GM18909 (cell line): Measurements from ENCODE around the gene CDK14.
A peak's percentile ranks its signal among the peaks of the same experiment; 100 is the strongest.
"Not testable (repeated sequence)": the region's sequence is repeated elsewhere in the genome, so short reads cannot be mapped to it uniquely, and the experiment has no call there.

Experiments
- ATAC-seq: cut with Tn5 transposase; IDR thresholded peaks from one replicate; pipeline ENCODE4 v1.9.1; 2021; ENCODE audit warnings: mild to moderate bottlenecking; ENCODE audit not compliant: unreplicated experiment, poor library complexity

Gene CDK14

GRCh38 chr7:90713628-90714027, 117.5 kb downstream of the CDK14 start:
- no peak for ATAC-seq

DNA sequence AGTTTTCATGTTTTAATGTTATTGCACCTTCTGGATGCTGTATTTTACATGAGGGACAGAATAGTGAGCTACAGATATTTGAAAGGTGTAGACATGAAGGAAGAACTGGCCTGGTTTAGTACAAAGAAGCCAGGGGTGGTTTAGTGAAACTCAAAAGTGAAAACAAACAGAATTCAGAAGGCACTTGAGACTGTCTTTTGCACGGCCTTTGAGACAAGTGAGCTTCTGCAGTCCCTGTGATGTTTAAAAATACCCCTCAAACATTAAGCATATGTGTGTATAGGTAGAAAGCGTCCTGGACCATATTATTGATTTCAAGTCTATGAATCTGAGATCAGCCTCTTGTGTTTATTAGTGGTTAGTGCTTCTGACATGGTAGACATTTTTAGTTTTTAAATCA, 118.9 kb downstream of the CDK14 start:
- peak; percentile 46 for ATAC-seq

DNA sequence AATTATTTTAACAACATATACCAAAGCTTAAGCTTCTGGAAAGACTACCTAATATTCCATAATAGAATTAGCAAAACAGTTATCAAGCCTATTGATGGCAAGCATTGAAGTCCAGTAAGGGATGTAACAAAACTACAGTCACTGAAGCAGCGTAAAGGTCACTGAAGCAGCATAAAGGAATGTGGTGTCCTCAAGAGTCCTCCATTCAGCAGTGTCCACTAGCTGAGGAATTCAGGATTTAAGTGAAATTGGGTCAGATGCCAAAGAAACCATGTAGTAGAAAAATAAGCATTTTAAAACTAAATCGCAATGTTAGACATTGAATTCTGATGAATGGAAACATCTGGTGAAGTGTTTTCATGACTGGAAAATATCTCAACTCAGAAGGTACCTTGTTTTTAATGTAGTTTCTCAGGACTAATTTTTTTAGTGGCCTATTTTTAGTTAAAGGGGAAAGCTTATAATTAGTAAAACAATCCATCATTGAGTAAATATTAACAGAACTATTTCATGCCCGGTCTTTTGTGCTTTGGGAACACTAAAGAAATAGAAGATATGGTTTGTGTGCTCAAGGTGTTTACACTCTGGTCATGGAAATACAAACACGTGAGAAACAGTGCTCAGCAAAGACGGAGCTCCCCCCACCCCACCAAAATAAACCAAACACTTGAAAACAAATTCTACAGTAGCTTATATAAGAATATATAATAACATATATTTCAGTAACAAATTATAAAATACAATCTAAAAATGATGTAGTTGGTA, 121.4 kb downstream of the CDK14 start:
- ATAC-seq: no peak

GRCh38 chr7:90719155-90719554, 123.0 kb downstream of the CDK14 start:
- ATAC-seq: no peak

- ATAC-seq: no peak
Observed at GRCh38 chr7:90720984-90721760, 125.1 kb downstream of the CDK14 start.

- ATAC-seq: no peak
Observed at GRCh38 chr7:90721869-90722431, 125.8 kb downstream of the CDK14 start.

DNA sequence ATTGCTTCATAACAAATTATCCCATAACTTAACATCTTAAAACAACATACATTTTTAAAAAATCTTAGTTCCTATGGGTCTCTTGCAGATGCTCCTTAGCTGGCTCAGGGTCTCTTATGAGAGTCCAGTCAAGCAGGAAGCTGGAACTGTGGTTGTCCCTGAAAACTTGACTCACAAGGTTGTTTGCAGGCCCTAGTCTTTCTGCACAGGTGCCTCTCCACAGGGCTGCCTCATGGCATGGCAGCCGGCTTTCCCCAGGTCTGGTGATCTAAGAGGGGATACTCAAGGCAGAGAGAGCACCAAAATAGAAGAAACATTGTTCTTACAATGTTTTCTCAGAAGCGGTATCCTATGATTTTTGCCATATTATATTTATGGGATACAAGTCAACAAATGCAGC, 127.1 kb downstream of the CDK14 start:
- no peak for ATAC-seq

GRCh38 chr7:90723866-90724265, 127.7 kb downstream of the CDK14 start:
- no peak for ATAC-seq

DNA sequence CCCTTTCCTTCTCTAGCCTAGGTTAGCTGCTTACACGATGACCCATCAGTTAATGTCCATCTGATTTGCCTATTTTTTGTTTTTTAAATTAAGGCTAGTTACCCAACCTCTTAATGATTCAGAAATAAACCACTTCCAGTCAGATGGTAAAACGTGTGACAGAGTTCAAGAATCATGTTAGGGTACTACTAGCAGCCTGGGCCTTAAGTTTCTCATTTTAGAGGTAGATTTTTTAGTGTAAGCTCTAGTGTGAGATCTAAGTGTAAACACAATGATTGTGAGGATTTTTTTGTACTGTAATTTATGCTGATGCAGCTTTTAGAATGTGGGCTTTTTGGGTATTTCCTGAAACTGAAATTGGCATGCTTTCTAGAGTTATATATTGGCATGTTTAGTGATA, 130.0 kb downstream of the CDK14 start:
- peak; percentile 38 for ATAC-seq

- peak; percentile 38 for ATAC-seq
Observed at GRCh38 chr7:90726623-90727022, 130.5 kb downstream of the CDK14 start.

- no peak for ATAC-seq
Observed at GRCh38 chr7:90727412-90727811, 131.3 kb downstream of the CDK14 start.

DNA sequence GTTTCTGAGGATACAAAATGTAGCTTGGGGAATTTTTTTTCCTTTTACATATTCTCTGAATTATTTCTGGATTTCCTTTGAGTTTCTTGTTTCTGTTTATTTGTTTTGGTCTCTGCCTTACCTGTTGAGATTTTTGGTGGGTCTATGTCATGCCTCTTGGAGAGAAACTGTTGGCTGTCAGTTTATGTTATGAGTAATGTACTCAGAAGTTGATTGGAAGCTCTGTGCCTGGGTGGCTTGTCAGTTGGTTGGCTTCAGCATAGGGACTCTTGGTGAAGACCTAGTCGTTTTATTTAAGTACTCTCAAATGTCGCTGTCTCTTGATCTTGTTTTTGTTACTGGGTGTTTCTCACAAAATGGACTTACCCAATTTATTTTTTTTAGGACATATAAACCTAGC, 132.4 kb downstream of the CDK14 start:
- peak; percentile 51 for ATAC-seq

DNA sequence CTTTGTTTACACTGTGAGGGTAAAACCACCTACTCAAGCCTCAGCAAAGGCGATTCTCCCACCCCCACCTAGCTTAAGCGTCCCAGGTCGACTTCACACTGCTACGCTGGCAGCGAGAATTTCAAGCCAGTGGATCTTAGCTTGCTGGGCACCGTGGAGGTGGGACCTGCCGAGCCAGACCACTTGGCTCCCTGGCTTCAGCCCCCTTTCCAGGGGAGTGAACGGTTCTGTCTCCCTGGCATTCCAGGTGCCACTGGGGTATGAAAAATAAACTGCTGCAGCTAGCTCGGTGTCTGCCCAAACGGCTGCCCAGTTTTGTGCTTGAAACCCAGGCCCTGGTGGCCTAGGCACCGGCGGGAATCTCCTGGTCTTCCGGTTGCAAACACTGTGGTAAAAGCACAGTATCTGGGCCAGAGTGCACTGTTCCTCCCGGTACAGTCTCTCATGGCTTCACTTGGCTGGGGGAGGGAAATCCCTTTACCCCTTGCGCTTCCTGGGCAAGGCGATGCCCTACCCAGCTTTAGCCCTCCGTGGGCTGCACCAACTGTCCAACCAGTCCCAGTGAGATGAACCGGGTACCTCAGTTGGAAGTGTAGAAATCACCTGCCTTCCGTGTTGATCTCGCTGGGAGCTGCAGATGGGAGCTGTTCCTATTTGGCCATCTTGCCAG, 139.6 kb downstream of the CDK14 start:
- ATAC-seq: not testable (repeated sequence)

DNA sequence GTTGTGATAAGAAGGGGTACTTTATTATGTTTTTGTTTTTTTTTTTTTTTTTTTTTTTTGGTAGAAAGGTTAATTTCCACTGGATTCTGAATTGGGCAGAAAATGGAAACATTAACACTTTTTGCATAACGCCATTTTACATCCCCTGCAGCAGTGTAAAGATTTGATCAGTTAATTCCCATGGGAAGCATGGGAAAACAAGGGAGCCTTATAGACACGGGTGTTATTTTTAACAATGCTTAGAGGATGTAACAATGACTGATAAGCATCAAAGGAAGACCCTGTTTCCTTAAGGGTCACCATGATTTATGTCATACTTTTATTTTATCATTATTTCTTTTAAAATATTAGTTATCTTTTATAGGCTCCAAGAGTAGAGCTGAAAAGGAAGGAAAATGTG, 140.2 kb downstream of the CDK14 start:
- ATAC-seq: no peak

DNA sequence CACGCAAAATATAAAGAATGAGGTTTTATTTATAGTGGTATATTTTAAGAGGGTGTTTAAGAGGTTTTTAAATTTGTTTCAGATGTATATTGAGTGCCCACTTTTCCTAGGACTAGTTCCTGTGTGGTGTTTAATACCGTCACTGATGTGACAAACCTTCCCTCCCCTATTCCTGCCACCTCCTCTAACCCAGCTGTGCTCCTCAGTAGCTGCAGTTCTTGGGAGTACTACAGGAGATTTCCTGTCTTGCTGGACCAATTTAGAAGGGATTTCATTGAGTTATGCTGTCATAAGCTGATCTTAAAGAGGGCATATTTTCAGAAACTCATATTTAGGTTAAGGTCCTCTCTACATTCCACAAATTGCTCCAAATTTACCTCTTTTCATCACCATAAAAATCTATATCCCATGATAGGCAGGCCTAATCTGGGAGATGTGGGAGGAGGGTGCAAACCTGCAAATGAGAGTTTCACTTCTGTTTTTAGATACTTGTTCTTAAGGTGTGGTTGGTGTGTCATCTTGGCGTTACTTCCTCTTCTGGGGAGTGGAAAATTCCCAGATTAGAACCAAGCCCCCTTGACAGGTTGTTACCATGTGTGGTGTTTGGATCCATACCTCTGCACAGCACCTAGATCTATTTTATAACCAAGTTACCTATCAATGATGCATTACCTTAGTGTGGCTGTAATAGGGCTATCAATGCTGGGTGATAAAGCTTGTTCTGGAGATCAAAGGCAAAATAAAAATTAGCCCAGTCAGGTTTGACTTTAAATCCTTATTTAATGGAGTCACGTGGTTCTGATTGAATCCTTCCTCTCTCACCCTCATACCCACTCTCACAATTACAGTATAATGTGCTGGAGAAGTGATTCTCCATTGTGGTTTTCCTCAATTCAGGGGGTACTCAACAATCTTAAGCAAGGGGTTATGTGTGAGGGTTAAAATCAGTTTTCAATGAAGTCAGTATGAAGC, 141.1 kb downstream of the CDK14 start:
- ATAC-seq: peak; percentile 96

- no peak for ATAC-seq
Observed at GRCh38 chr7:90738249-90738648, 142.1 kb downstream of the CDK14 start.

GRCh38 chr7:90739716-90740115, 143.6 kb downstream of the CDK14 start:
- ATAC-seq: no peak

- no peak for ATAC-seq
Observed at GRCh38 chr7:90740386-90740785, 144.3 kb downstream of the CDK14 start.

DNA sequence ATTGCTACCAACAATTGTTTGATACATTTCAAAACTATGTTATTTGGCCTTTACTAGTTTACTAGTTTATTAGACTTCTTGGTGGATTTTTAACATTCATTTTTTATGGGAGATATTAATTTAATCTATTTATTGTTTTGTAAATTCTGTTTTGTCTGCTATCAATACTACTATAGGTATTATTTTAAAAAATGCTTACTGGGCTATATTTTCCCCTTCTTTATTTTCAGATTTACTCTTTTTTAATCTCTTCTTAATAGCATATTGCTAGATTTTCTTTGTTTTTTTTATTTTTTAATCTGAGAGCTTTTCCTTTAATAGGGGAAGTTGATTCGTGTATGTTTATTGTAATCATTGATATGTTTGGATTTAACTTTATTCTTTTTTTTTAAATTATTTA, 147.5 kb downstream of the CDK14 start:
- ATAC-seq: no peak

DNA sequence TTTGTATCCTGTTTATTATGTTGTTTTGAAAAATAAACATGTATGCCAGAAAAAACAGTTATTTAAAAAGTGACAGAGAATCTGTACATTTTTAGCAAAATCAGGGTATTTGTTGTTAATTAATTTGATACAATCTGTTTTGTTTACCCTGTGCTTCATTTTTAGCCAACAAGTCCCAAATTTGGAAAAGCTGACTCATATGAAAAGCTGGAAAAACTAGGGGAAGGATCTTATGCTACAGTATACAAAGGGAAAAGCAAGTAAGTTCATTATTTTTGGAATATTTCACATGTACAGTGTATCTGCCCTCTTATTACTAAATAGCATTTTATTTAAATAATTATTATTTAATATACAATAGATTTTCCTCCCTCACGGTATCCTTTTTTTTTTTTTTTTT, 151.4 kb downstream of the CDK14 start:
- no peak for ATAC-seq
